Testis (tissue), 2 donors: ENCODE results near the gene BSN.

Source experiments
- CTCF ChIP-seq, 3 experiments: fragments of 450-650 bp in 2 of 3; fragments of 200-600 bp in 1 of 3; sonication (generic) in 1 of 3; IDR thresholded peaks; one replicate each; pipeline ENCODE4 v1.5.1; 2016 to 2019; ENCODE audit warnings: antibody characterized with exemption in 3 of 3, mild to moderate bottlenecking in 2 of 3, moderate library complexity in 1 of 3
- POLR2A ChIP-seq: fragments of 450-650 bp; IDR thresholded peaks from one replicate; pipeline ENCODE4 v1.6.1; 2017; ENCODE audit warnings: antibody characterized with exemption, mild to moderate bottlenecking, moderate library complexity

- peak in 2 of 3 experiments; percentile 18 to 43 for TF ChIP-seq CTCF (IDR thresholded peaks at IDR 0.05)
- no peak for TF ChIP-seq POLR2A
Observed at GRCh38 chr3:49689046-49689907, 135.0 kb downstream of the BSN start, which contains the start of the genes MST1 and RNF123.
